Activated CD8-positive, alpha-beta memory T cell treated with anti-CD3 and anti-CD28 coated beads for 1 hour (primary cell): Measurements from ENCODE around the gene ACTG2.
"Not testable (repeated sequence)": the region's sequence is repeated elsewhere in the genome, so short reads cannot be mapped to it uniquely, and the experiment has no call there.

Experiments used
- DNase-seq, 2 donors: peaks; one replicate each; pipeline ENCODE4 v3.0.0-alpha.2; 2020; ENCODE audit warnings: low read depth in 1 of 2; ENCODE audit errors: extremely low read depth in 1 of 2

Gene ACTG2

DNA sequence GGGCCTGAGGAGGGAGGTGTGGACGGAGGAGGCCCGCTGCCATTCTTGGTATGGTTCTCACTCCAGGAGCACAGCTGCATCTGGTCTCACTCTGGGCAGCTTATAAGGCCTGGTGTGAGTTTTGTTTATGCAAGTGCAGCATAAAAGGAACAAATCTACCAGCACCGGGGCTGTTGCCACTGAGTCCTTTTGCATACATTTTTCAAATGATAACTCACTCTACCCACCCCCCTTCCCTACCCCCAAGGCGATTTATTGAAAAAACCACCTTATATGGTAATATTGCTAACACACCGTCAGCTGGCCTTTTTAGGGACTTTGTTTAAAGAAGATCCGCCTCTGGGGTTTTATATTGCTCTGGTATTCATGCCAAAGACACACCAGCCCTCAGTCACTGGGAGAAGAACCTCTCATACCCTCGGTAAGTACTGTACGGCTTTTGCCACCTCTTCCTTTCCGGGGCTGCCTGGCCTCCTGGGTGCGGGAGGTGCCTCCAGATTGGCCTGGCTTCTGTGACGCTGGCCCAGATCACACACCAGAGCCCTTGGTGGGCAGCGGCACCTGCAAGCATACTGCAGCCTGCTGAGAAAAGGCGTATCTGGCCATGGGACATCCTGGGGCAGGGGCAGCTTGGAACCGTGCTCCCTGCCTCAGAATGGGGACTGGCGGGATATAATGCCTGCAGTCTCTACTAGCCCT lies at the start of gene ACTG2:
Gene ACTG2, plus strand, starts transcription at position 378 of the 699 bp plus-strand sequence. CDS start 8,304 bp downstream, outside the sequence.
- no peak for DNase-seq

GRCh38 chr2:73844087-73844486 lies 48.7 kb upstream of the ACTG2 start:
- DNase-seq: no peak

- DNase-seq: no peak
Observed at GRCh38 chr2:73850009-73850408, 42.8 kb upstream of the ACTG2 start.

DNA sequence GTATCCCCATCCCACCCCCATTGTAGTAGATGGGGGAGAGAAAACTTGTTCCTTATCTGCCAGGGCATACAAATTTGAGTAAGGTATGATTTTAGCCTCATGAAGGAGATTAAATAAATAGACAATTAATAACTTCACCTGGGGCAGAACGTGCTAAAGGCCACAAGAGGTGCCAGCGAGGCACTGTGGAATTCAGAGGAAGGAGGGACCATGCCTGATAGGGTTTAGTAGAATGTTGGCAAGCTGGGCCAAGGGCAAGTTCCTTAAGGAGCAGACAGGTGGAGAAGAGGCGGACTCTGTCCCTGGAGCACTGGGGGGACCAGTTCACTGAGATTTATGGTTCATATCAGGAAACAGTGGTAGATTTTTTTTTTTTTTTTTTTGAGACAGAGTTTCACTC lies 41.5 kb upstream of the ACTG2 start:
- no peak for DNase-seq

GRCh38 chr2:73852020-73852419 lies 40.8 kb upstream of the ACTG2 start:
- DNase-seq: no peak

DNA sequence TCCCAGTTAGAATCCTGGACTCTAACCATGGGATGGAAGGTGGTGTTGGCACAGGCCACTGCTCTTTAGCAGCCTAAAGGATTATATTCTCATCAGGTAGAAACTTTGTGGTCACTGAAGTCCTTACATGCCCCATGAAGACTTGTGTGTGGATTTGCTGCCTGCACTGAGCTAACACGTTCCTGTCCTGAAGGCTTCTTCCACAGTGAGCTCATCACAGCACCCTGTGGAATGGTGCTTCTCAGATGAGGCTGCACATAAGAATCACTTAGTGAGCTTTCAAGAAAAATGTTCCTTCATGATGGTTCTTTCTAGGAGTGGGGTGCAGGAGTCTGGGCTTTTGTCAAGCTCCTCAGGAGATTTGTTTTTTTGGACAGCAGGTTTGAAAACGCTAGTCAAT lies 37.3 kb upstream of the ACTG2 start:
- DNase-seq: no peak

DNA sequence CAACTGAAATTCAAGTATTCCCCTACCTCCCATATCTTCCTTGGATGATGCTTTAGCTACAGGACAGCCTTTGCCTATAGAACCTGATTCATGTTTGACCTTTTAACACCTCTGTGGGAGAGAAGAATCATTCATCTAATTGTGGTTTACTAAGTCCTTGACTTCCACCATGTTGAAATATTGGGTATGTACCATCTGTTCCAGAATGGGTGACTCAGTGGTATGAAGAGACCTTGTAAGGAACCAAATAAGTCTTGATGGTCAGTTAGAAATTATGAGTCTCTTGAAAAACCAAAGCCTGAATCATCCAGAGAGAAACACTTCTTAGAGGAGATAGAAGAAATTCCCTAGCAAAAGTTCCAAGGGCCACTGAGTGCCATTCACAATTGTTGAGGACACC lies 36.6 kb upstream of the ACTG2 start:
- DNase-seq: no peak

DNA sequence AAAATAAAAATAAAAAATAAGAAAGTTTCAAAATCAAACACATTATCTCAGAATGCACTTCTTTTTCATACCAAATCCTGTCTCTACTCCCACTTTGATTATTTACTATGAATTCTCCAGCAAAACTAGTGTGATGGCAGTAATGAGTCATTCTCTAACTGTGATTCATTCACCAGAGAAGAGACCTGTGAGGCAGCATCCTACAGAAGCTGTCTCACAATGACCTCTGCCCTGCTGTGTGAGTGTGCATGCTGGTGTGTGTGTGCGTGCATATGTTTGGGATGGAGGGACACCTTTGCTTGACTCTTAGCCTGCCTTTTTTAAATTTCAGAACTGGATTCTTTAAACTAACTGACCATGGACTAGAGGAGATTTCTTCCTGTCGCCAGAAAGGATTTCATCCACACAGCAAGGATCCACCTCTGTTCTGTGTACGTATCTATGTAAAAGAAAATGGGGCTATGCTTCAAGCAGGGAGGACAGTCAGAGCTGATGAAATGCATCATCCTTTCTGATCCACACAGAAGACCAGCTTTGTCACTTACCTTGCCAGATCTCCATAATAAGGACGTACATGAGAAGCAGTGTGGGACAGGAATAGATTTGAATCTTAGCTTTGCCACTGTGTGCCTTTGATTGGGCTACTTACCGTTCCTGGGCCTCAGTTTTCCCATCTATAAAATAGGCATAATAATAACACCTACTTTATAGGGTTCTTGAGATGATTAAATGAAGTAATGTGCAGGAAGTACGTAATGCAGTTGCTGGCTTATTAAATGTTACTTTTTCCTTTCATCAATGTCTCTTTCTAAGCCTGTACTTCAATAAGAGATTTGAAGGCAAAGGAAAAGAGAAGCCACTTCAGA lies 32.9 kb upstream of the ACTG2 start:
- DNase-seq: no peak

GRCh38 chr2:73862987-73863386 lies 29.8 kb upstream of the ACTG2 start:
- no peak for DNase-seq

DNA sequence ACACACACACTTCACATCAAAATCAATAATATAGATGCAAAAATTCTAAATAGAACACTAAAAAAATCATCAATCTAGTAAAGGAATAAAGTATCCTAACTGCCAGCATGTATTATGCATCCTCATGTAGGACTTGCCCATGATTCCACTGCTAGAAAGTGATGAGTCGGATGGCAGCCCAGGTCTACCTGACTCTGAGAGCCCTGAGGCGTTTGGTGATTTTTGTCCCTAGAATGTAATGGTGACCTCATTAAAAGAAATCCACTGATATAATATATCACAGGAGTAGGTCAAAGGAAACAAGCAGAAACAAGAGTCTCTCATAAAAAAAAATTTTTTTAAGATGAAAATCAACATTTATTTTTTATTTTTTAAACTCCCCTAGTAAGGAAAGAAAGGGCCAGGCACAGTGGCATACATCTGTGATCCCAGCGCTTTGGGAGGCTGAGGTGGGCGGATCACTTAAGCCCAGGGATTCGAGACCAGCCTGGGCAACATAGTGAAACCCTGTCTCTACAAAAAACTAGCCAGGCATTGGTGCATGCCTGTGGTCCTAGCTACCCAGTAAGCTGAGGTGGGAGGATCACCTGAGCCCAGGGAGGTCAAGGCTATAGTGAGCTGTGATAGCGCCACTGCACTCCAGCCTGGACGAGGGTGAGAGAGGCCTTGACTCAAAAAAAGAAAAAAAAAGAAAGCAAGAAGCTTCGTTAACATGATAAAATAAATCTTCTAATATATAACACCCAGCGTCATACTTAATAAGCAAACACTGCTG lies 24.4 kb upstream of the ACTG2 start:
- no peak for DNase-seq

DNA sequence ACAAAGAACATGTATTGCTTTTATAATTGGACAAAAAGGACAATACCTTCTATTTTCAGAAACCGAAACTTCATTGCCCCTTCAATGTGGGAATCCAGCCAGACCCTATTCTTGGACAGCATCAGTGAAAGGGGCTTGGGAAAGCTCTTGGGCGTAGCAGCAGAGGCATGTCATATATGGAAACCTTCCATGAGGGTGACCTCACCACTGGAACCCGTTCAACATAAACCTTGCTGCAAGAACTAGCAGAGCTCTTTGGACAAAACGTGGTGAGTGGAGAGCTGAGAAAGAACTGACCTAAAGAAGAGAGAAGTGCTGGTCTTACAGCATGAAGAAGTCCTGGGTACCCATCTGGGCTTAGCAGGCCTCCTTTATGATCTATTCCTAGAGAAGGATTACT lies 22.7 kb upstream of the ACTG2 start:
- DNase-seq: no peak

- no peak for DNase-seq
Observed at GRCh38 chr2:73877071-73877802, 15.6 kb upstream of the ACTG2 start.

- DNase-seq: not testable (repeated sequence)
Observed at GRCh38 chr2:73877984-73878383, 14.8 kb upstream of the ACTG2 start.

DNA sequence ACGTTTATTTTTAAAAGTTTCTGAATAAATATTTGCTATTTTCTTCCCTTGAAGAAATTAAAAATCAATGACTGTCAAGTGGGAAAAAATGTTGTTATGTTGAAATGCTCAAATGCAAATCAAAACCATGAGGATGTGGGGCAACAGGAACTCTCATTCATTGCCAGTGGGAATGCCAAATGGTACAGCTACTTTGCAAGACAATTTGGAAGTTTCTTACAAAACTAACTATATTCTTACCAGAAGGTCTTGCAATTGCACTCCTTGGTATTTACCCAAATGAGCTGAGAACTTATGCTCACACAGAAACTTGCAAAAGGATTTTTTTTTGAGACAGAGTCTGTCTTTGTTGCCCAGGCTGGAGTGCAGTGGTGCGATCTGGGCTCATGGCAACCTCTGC lies 7.4 kb upstream of the ACTG2 start:
- DNase-seq: no peak

DNA sequence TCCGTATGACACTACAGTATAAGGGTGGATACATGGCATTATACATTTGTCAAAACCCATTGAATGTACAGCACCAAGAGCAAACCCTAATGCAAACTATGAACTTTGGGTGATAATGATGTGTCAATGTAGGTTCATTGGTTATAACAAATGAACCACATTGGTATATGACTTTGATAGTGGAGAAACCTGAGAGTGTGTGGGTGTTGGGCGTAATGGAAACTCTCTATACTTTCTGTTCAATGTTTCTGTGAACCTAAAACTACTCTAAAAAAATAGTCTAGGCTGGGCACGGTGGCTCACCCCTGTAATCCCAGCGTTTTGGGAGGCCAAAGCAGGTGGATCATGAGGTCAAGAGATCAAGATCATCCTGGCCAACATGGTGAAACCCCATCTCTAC lies 6.5 kb upstream of the ACTG2 start:
- DNase-seq: no peak

DNA sequence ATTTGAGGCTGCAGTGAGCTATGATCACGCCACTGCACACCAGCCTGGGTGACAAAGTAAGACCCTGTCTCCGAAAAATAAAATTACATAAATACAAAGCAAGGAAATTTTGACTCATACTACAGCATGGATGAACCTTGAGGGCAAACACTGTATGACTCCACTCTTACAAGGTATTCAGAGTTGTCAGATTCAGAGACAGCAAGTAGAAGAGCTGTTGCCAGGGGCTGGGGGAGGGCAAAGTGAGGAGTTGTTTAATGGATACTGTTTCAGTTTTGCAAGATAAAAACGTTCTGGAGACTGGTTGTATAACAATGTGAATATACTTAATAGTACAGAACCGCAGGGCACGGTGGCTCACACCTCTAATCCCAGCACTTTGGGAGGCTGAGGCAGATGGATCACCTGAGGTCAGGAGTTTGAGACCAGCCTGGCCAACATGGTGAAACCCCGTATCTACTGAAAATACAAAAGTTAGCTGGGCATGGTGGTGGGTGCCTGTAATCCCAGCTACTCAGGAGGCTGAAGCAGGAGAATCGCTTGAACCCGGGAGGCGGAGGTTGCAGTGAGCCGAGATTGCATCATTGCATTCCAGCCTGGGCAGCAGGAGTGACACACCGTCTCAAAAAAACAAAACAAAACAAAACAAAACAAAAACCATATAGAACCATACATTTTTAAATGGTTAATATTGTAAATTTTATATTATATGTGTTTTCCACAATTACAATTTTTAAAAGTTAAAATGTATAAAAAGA lies 5.0 kb upstream of the ACTG2 start:
- DNase-seq: not testable (repeated sequence)

GRCh38 chr2:73888388-73888787 lies 4.4 kb upstream of the ACTG2 start:
- no peak for DNase-seq

DNA sequence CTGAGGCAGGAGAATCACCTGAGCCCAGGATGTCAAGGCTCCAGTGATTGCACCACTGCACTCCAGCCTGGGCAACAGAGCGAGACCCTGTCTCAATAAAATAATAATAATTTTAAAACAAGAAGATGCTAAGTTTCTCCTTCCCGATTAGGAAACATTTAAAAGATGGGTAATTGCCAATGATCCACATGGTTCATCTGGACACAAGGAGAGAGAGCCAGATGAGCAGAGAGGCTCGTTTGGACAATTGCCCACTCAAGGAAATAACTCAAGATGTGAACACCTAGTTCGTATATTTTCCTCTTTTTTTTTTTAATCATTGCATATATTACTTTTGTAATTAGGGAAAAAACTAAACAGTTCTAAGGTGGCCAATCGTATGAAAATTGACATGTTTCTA lies 3.6 kb upstream of the ACTG2 start:
- DNase-seq: no peak

- DNase-seq: no peak
Observed at GRCh38 chr2:73890301-73891092, 2.3 kb upstream of the ACTG2 start.
